Right lobe of liver (tissue), 6 donors: Measurements from ENCODE around the gene CFAP92. TPM values are rescaled to one million over a fixed set of nuclear protein-coding genes. Genes with fewer than 3 reads are reported as not detected.

ENCODE experiments used
- ATAC-seq, 4 donors: fragments of 200-7000 bp; cut with Tn5 transposase; one replicate each; pipeline ENCODE4 v1.9.1; 2020; ENCODE audit warnings: mild to moderate bottlenecking in 4 of 4, moderate library complexity in 4 of 4
- DNase-seq, 3 donors: peaks; one replicate each; pipeline ENCODE4 v3.0.0-alpha.2; 2020
- H3K27ac ChIP-seq, 3 donors: fragments of 200-600 bp; one replicate each; pipeline ENCODE4 v1.8.0; 2022
- H3K27me3 ChIP-seq, 2 donors: fragments of 200-600 bp; one replicate each; pipeline ENCODE4 v1.8.0; 2022
- H3K36me3 ChIP-seq, 4 donors: fragments of 200-600 bp; sonication (generic) in 1 of 4; one replicate each; pipeline versions ENCODE4 v1.5.1 to v1.8.0; 2017 to 2022; ENCODE audit warnings: control low read depth in 1 of 4
- H3K4me1 ChIP-seq, 4 donors: fragments of 200-600 bp; sonication (generic) in 1 of 4; one replicate each; pipeline versions ENCODE4 v1.5.1 to v1.8.0; 2017 to 2022; ENCODE audit warnings: control low read depth in 1 of 4
- H3K4me3 ChIP-seq, 3 donors: fragments of 200-600 bp; one replicate each; pipeline ENCODE4 v1.8.0; 2022
- H3K9me3 ChIP-seq, 4 donors: fragments of 200-600 bp; sonication (generic) in 1 of 4; one replicate each; pipeline versions ENCODE4 v1.5.1 to v1.8.0; 2017 to 2022; ENCODE audit warnings: control low read depth in 1 of 4
- POLR2A ChIP-seq: fragments of 450-650 bp; IDR thresholded peaks from one replicate; pipeline ENCODE4 v1.6.1; 2017; ENCODE audit warnings: antibody characterized with exemption, mild to moderate bottlenecking
- WGBS: methylation state at CpG from one replicate; pipeline ENCODE4 v1.1.6; 2018; ENCODE audit warnings: low coverage, low lambda C conversion rate; ENCODE audit not compliant: insufficient coverage; ENCODE audit errors: missing lambda C conversion rate; 5-methylcytosine and 5-hydroxymethylcytosine counted together
- intact Hi-C, 2 donors: fragments of 100-400 bp; cut with DNase I; formaldehyde crosslinking; loops; one replicate each; pipeline versions ENCODE4 v1.11.2 to v1.14.1; 2022
- total RNA-seq, 6 experiments: library from RNA; depleted of rRNA in 2 of 6; stranded (reverse); fragments of >200 nt in 2 of 6; fragmentation: NEBNext Ultra II Directional in 3 of 6; extraction: Animal tissue kit (Norgen Biotek cat#: 25700) in 3 of 6; gene quantifications; one replicate each; pipeline versions ENCODE4 v1.1.0 to v1.2.4, GENCODE V29; 2016 to 2023
- TF ChIP-seq, protein P1 (sequence below), 4 donors: fragments of 200-600 bp in 3 of 4; fragments of 450-650 bp in 1 of 4; IDR thresholded peaks; one replicate each; pipeline versions ENCODE4 v1.5.1 to v1.8.0; 2016 to 2022; ENCODE audit warnings: antibody characterized with exemption in 4 of 4, mild to moderate bottlenecking in 2 of 4
- donor health status: DM: no; HTN: yes; CAD: no.
- donor health status: DM: no; HTN: no; CAD: no.
- donor health status: DM: no; HTN: no; CAD: no.
- donor health status: DM: no; HTN: yes; CAD: no.
- donor health status: DM: no; HTN: yes; CAD: no.

The CFAP92 gene
- total RNA-seq, 6 experiments from 2014 or later, result 0.05 to 0.21 (median 0.08) TPM; not detected in 2

- H3K4me1 ChIP-seq, result peaks cover 0 to 3% (median 0%) of the 10 kb centered on the region in 4 donors
- DNase-seq (peak in 1 of 3 donors; percentile 16), ATAC-seq (no peak)
- H3K4me3 ChIP-seq, result no peak overlapping the region
- intact Hi-C loops, result no loop called here
- H3K27me3 ChIP-seq, result no peaks in the 10 kb centered on the region
- no peaks in the 10 kb centered on the region for H3K9me3 ChIP-seq
- no peak overlapping the region for H3K27ac ChIP-seq
- TF ChIP-seq, protein P1, sequence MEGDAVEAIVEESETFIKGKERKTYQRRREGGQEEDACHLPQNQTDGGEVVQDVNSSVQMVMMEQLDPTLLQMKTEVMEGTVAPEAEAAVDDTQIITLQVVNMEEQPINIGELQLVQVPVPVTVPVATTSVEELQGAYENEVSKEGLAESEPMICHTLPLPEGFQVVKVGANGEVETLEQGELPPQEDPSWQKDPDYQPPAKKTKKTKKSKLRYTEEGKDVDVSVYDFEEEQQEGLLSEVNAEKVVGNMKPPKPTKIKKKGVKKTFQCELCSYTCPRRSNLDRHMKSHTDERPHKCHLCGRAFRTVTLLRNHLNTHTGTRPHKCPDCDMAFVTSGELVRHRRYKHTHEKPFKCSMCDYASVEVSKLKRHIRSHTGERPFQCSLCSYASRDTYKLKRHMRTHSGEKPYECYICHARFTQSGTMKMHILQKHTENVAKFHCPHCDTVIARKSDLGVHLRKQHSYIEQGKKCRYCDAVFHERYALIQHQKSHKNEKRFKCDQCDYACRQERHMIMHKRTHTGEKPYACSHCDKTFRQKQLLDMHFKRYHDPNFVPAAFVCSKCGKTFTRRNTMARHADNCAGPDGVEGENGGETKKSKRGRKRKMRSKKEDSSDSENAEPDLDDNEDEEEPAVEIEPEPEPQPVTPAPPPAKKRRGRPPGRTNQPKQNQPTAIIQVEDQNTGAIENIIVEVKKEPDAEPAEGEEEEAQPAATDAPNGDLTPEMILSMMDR (IDR thresholded peaks at IDR 0.05), result no peak
- TF ChIP-seq POLR2A, result no peak
- no peaks in the 10 kb centered on the region for H3K36me3 ChIP-seq
- WGBS, result 81% methylated on average over 5 of the region's 6 CpGs
Observed at GRCh38 chr3:128967748-128968355, 26.0 kb downstream of the CFAP92 start.

GRCh38 chr3:128965818-128966217 is 28.1 kb downstream of the CFAP92 start:
- Histone ChIP-seq H3K4me3 (no peak overlapping the region), H3K27ac (no peak overlapping the region), H3K9me3 (no peaks in the 10 kb centered on the region), H3K4me1 (peaks cover 0 to 3% (median 0%) of the 10 kb centered on the region in 4 donors), H3K36me3 (no peaks in the 10 kb centered on the region), H3K27me3 (no peaks in the 10 kb centered on the region)
- TF ChIP-seq, protein P1 (IDR thresholded peaks at IDR 0.05), result no peak
- no peak for TF ChIP-seq POLR2A
- DNase-seq (no peak), ATAC-seq (no peak)
- 70% methylated on average over 3 of the region's 3 CpGs for WGBS
- intact Hi-C loops, result no loop called here

GRCh38 chr3:128965280-128965679 is 28.6 kb downstream of the CFAP92 start:
- intact Hi-C loops, result no loop called here
- Histone ChIP-seq H3K27ac (no peak overlapping the region), H3K4me1 (peaks cover 0 to 2% (median 0%) of the 10 kb centered on the region in 4 donors), H3K9me3 (no peaks in the 10 kb centered on the region), H3K27me3 (no peaks in the 10 kb centered on the region), H3K36me3 (no peaks in the 10 kb centered on the region), H3K4me3 (no peak overlapping the region)
- TF ChIP-seq, protein P1 (IDR thresholded peaks at IDR 0.05), result no peak
- no peak for TF ChIP-seq POLR2A
- ATAC-seq (no peak), DNase-seq (no peak)
- WGBS, result 87% methylated on average over 5 of the region's 9 CpGs

DNA sequence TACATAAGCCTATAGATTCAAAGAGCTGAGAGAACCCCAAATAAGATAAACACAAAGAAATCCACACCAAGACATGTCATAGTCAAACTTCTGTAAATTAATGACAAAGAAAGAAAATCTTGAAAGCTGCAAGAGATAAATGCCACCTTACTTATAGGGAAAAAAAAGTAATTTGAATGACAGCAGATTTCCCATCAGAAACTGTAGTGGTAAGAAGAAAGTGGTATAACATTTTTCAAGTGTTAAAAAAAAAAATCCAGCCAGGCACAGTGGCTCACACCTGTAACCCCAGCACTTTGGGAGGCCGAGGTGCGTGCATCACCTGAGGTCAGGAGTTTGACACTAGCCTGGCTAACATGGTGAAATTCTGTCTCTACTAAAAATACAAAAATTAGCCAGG is 37.4 kb downstream of the CFAP92 start:
- ATAC-seq (no peak), DNase-seq (no peak)
- TF ChIP-seq, protein P1 (IDR thresholded peaks at IDR 0.05), result no peak
- TF ChIP-seq POLR2A, result no peak
- 83% methylated on average over 1 of the region's 2 CpGs for WGBS
- no peaks in the 10 kb centered on the region for H3K4me1 ChIP-seq
- no peaks in the 10 kb centered on the region for H3K9me3 ChIP-seq
- H3K4me3 ChIP-seq, result no peak overlapping the region
- no peak overlapping the region for H3K27ac ChIP-seq
- intact Hi-C loops, result no loop called here
- H3K36me3 ChIP-seq, result no peaks in the 10 kb centered on the region
- H3K27me3 ChIP-seq, result no peaks in the 10 kb centered on the region
